Measurements from ENCODE around the gene THSD4. TPM values are rescaled to one million over a fixed set of nuclear protein-coding genes. Genes with fewer than 3 reads are reported as not detected.

Gene THSD4
- total RNA-seq, 1 experiment from 2014 or later: 65.4 TPM

GRCh38 chr15:71659730-71660067 lies 544.4 kb downstream of the THSD4 start:
- in situ Hi-C loops (cut with HindIII; ENCODE audit: low pct_unique_long_range_greater_than_20kb, low sequenced_read_pairs) (no loop called here), intact Hi-C loops (cut with micrococcal nuclease; ENCODE audit: unreplicated experiment) (no loop called here)
- CTCF ChIA-PET: no interaction called here
- Histone ChIP-seq H3K4me3 (ENCODE audit: low read depth in 2 of 2, low read length in 2 of 2) (no peak overlapping the region), H3K9me3 (ENCODE audit: control insufficient read depth, insufficient read depth, low read depth, low read length) (no peaks in the 10 kb centered on the region), H3K36me3 (ENCODE audit: control insufficient read depth, insufficient read depth, low read length) (no peaks in the 10 kb centered on the region), H3K27ac (ENCODE audit: low read length) (no peak overlapping the region), H3K4me1 (ENCODE audit: control insufficient read depth, insufficient read depth, low read length) (no peaks in the 10 kb centered on the region), H3K27me3 (ENCODE audit: control insufficient read depth, insufficient read depth, low read length) (no peaks in the 10 kb centered on the region)
- DNase-seq (ENCODE audit: low read depth, low spot score) (no peak), ATAC-seq (no peak)
- POLR2A ChIA-PET: no interaction called here
- TF ChIP-seq TCF7L2 (IDR thresholded peaks at IDR 0.05; ENCODE audit: low read depth, low read length) (no peak), REST (IDR thresholded peaks at IDR 0.05; ENCODE audit: insufficient read depth in 1 of 2, low read depth in 2 of 2, low read length in 1 of 2) (no peak), SIN3A (IDR thresholded peaks at IDR 0.05; ENCODE audit: borderline replicate concordance, insufficient read depth, low read depth, low read length) (no peak), CTCF (IDR thresholded peaks at IDR 0.05) (no peak), POLR2AphosphoS5 (IDR thresholded peaks at IDR 0.05; ENCODE audit: low read depth, low read length) (no peak)
- BruUV-seq (replicated peaks): no TSS peak

GRCh38 chr15:71660501-71660900 lies 545.2 kb downstream of the THSD4 start:
- H3K27ac ChIP-seq (ENCODE audit: low read length): no peak overlapping the region
- ChIA-PET POLR2A (no interaction called here), CTCF (interaction anchor here (0.5 kb wide), 1 partner anchor 84 kb away, joined by 3 read pairs; no protein-coding TSS in a partner anchor)
- H3K4me1 ChIP-seq (ENCODE audit: control insufficient read depth, insufficient read depth, low read length): no peaks in the 10 kb centered on the region
- H3K27me3 ChIP-seq (ENCODE audit: control insufficient read depth, insufficient read depth, low read length): no peaks in the 10 kb centered on the region
- TF ChIP-seq SIN3A (IDR thresholded peaks at IDR 0.05; ENCODE audit: borderline replicate concordance, insufficient read depth, low read depth, low read length) (no peak), CTCF (IDR thresholded peaks at IDR 0.05) (no peak), POLR2AphosphoS5 (IDR thresholded peaks at IDR 0.05; ENCODE audit: low read depth, low read length) (no peak), TCF7L2 (IDR thresholded peaks at IDR 0.05; ENCODE audit: low read depth, low read length) (no peak), REST (IDR thresholded peaks at IDR 0.05; ENCODE audit: insufficient read depth in 1 of 2, low read depth in 2 of 2, low read length in 1 of 2) (no peak)
- ATAC-seq: no peak
- in situ Hi-C loops (cut with HindIII; ENCODE audit: low pct_unique_long_range_greater_than_20kb, low sequenced_read_pairs): no loop called here
- no peak for DNase-seq (ENCODE audit: low read depth, low spot score)
- H3K4me3 ChIP-seq (ENCODE audit: low read depth in 2 of 2, low read length in 2 of 2): no peak overlapping the region
- intact Hi-C loops (cut with micrococcal nuclease; ENCODE audit: unreplicated experiment): no loop called here
- H3K36me3 ChIP-seq (ENCODE audit: control insufficient read depth, insufficient read depth, low read length): no peaks in the 10 kb centered on the region
- H3K9me3 ChIP-seq (ENCODE audit: control insufficient read depth, insufficient read depth, low read depth, low read length): no peaks in the 10 kb centered on the region
- no TSS peak for BruUV-seq (replicated peaks)
